Activated CD4-positive, alpha-beta T cell treated with anti-CD3 and anti-CD28 coated beads, Interleukin-10, Interleukin-2, amounts not matched to agents 100 ng/mL and 50 ng/mL, durations not matched to agents 16 hours and 8 hours (primary cell): Measurements from ENCODE around the gene IL10RB.
"Not testable (repeated sequence)": the region's sequence is repeated elsewhere in the genome, so short reads cannot be mapped to it uniquely, and the experiment has no call there.

ENCODE experiments used
- DNase-seq: peaks from one replicate; pipeline ENCODE4 v3.0.0-alpha.2; 2020

Gene IL10RB

GRCh38 chr21:33241846-33242245, 24.3 kb upstream of the IL10RB start:
- no peak for DNase-seq

GRCh38 chr21:33242846-33243245, 23.3 kb upstream of the IL10RB start:
- DNase-seq: not testable (repeated sequence)

- no peak for DNase-seq
Measured at GRCh38 chr21:33244082-33244778, 21.9 kb upstream of the IL10RB start.

GRCh38 chr21:33244779-33245105, 21.4 kb upstream of the IL10RB start:
- DNase-seq: peak; percentile 47

- no peak for DNase-seq
Measured at GRCh38 chr21:33245289-33245918, 20.8 kb upstream of the IL10RB start.

- DNase-seq: no peak
Measured at GRCh38 chr21:33246506-33246905, 19.7 kb upstream of the IL10RB start.

- no peak for DNase-seq
Measured at GRCh38 chr21:33246963-33247362, 19.2 kb upstream of the IL10RB start.

- DNase-seq: no peak
Measured at GRCh38 chr21:33247599-33247998, 18.6 kb upstream of the IL10RB start.

GRCh38 chr21:33249331-33250002, 16.7 kb upstream of the IL10RB start:
- no peak for DNase-seq

GRCh38 chr21:33251119-33251518, 15.0 kb upstream of the IL10RB start:
- no peak for DNase-seq

- DNase-seq: not testable (repeated sequence)
Measured at GRCh38 chr21:33253382-33253781, 12.8 kb upstream of the IL10RB start.

- DNase-seq: no peak
Measured at GRCh38 chr21:33254766-33255165, 11.4 kb upstream of the IL10RB start.

GRCh38 chr21:33255404-33255803, 10.8 kb upstream of the IL10RB start:
- no peak for DNase-seq

- peak; percentile 75 for DNase-seq
Measured at GRCh38 chr21:33256019-33256418, 10.1 kb upstream of the IL10RB start.

GRCh38 chr21:33257094-33257803, 8.9 kb upstream of the IL10RB start:
- DNase-seq: no peak

- no peak for DNase-seq
Measured at GRCh38 chr21:33258475-33258874, 7.7 kb upstream of the IL10RB start.

GRCh38 chr21:33259428-33259827, 6.7 kb upstream of the IL10RB start:
- DNase-seq: peak; percentile 26

GRCh38 chr21:33259995-33260394, 6.2 kb upstream of the IL10RB start:
- DNase-seq: no peak

GRCh38 chr21:33261635-33262034, 4.5 kb upstream of the IL10RB start:
- peak; percentile 45 for DNase-seq

- no peak for DNase-seq
Measured at GRCh38 chr21:33262921-33263320, 3.2 kb upstream of the IL10RB start.

GRCh38 chr21:33264561-33264960, 1.6 kb upstream of the IL10RB start:
- no peak for DNase-seq

- DNase-seq: peak; percentile 8
Measured at GRCh38 chr21:33265664-33266049, 510 bp upstream of the IL10RB start.

- peak; percentile 32 for DNase-seq
Measured at GRCh38 chr21:33266789-33267135, 595 bp downstream of the IL10RB start.

GRCh38 chr21:33267250-33267649, 1.1 kb downstream of the IL10RB start:
- no peak for DNase-seq
